Renal cortical epithelial cell (primary cell): Measurements from ENCODE around the gene LAPTM5. TPM values are rescaled to one million over a fixed set of nuclear protein-coding genes. Genes with fewer than 3 reads are reported as not detected.
"Not testable (repeated sequence)": the region's sequence is repeated elsewhere in the genome, so short reads cannot be mapped to it uniquely, and the experiment has no call there.

Experiments
- DNase-seq: peaks from one replicate; pipeline ENCODE4 v3.0.0-alpha.2; 2011; ENCODE audit warnings: low read depth
- total RNA-seq: library from RNA; depleted of rRNA; stranded (reverse); fragments of >200 nt; gene quantifications from 2 replicates; pipeline ENCODE4 v1.2.3, GENCODE V29; 2014

LAPTM5 gene
- total RNA-seq, 1 donor from 2014 or later: not detected

GRCh38 chr1:30696831-30697230 lies 60.7 kb downstream of the LAPTM5 start:
- DNase-seq: no peak

- no peak for DNase-seq
Observed at GRCh38 chr1:30695439-30695841, 62.1 kb downstream of the LAPTM5 start.

- no peak for DNase-seq
Observed at GRCh38 chr1:30694280-30695175, 63.0 kb downstream of the LAPTM5 start.

DNA sequence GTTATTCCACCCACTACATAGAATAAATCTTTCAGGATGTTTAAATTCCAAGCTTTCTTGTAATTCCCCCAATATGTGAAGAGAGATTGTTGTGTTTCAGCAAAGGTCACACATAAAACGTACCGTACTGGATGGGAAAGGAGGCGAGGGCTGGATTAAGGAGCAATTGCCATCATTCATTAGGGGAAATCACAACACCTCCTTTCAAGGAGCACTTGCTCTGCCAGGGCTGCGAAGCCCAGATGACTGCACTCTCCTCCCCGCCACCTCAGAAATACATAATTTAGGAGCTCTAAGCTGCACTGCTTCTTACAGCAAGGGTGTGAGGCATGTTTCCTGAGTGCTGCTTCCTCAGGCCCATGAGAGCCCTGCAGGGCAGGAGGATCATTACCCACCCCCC lies 63.8 kb downstream of the LAPTM5 start:
- DNase-seq: no peak

- no peak for DNase-seq
Observed at GRCh38 chr1:30693366-30693765, 64.2 kb downstream of the LAPTM5 start.

DNA sequence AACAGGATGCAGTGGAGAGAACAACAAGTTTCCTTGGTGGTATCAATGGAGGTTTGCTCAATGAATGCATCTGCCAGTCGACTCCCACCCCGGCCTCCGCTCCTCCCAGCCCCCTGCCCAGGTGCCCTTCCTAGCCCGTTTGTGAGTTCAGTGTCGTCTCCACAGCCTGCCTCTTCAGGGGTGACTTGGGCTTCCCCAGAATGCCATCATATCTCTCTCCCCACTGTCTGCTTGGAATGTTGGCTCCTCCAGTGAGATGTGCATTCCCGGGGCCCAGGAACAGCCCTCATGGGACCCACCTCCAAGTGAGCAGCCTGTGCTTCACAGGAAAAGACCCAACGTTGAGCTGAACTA lies 64.6 kb downstream of the LAPTM5 start:
- no peak for DNase-seq

- DNase-seq: no peak
Observed at GRCh38 chr1:30692201-30692947, 65.2 kb downstream of the LAPTM5 start.

DNA sequence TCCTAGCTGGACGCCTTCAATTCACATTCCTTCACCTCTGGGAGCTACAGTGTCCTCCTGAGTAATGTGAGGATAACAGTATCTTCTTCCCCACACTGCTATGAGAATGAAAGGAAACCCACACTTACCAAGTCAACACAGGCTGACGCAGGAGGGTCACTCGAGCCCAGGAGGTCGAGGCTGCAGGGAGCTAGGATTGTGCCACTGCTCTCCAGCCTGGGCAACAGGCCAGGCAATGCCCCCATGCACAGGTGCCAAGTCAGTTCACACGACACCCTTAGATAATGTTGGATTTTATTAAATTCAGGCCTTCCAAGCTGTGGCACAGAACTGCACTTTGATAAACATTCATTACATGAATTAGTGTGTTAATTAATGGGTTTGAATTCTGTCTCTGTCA lies 66.1 kb downstream of the LAPTM5 start:
- DNase-seq: no peak

- DNase-seq: peak; percentile 63
Observed at GRCh38 chr1:30689901-30690645, 67.5 kb downstream of the LAPTM5 start.

DNA sequence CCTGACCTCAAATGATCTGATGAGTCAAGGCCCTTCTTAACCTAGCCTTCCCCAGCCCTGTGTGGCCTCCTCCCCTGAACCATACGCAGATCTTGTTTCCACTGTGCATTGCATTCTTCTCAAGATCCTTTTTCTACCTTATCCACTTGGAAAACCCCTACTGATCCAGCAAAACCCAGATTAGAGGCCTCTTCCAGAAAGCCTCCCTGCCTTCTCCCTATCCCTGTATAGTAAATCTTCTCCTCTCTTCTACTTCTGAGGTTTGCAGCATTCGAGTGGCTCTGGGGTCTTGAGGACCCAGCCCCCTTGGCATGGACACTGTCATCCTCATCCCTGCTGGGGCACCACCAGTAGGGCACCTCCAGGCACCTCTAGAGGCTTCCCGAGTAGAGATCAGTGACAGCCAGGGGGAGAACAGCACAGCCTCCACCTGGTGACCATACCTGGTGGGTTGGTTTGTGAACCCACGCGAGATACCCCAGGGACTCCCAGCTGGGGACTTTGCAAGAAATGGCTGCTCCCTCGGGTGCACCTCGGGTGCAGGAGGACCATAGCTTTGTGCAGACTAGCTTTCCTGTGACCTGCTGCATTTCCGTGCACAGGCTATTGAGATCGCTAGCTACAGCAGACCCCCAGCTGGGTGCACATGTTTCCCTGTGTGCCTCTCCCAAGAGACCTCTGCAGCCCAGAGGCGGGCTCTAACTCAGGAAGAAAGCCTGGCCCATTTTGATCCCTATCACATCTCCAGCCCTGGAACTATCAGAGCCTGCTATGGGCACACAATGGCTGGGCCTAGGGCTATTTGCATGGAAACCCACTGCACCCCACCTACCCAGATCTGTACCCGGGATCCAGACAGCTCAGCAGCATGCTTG lies 68.4 kb downstream of the LAPTM5 start:
- DNase-seq: no peak

DNA sequence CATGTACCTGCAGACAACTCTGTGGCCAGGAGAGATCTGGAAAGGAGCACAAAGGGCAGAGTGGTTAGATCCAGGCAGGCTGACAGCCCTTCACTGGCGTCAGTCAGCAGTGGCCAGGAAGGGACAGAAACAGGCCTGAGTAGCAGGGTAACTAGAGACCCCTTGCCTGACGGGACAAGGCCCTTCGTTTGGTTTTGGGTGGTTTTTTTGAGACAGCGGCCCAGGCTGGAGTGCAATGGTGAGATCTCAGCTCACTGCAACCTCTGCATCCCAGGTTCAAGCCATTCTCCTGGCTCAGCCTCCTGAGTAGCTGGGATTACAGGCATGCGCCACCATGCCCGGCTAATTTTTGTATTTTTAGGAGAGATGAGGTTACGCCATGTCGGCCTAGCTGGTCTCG lies 69.1 kb downstream of the LAPTM5 start:
- DNase-seq: not testable (repeated sequence)

GRCh38 chr1:30687886-30688285 lies 69.7 kb downstream of the LAPTM5 start:
- no peak for DNase-seq

- no peak for DNase-seq
Observed at GRCh38 chr1:30686236-30686935, 71.2 kb downstream of the LAPTM5 start.

GRCh38 chr1:30685796-30686165 lies 71.8 kb downstream of the LAPTM5 start:
- no peak for DNase-seq

DNA sequence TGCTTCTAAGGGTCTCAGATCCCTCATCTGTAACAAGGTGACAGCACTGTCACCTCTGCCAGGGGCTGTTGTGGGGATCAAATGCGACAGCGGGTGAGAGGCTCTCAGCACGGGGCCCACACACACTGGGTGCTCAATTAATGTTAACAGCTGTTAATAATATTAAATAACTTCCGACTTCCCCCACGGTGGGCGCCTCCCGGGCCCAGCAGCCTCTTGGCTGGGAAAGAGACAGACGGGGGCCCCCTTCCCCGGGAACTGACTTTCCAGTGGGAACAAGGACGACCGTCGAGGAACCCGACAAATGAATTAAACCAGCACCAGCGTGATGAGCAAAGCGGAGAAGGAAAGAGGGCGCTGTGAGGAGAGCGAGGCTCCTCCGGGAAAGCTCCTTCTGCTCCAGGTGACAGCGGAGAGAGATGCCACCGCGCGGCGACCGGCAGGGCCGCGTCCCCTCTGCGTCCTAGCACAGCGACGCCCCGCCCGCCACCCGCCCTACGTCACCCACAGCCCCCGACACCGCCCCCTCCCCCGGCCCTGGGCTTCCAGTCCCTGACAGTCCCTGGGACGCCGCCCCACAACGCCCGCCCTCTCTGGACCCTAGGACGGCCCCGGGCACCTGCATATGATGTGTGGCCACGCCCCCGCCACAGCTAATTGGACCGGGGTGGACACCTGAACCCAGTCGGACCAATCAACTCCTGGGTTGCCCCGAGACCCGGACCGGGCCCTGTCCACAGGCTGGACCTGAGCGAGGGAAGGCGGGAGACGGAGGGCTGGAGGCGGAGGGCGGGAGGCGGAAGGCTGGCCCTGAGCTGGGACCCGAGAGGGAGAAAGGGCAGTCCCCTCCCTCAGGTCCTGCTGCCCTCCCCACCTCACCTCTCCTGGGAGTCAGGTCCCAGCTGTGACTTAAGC lies 72.4 kb downstream of the LAPTM5 start:
- DNase-seq: peak; percentile 40

GRCh38 chr1:30684259-30684658 lies 73.3 kb downstream of the LAPTM5 start:
- DNase-seq: no peak

DNA sequence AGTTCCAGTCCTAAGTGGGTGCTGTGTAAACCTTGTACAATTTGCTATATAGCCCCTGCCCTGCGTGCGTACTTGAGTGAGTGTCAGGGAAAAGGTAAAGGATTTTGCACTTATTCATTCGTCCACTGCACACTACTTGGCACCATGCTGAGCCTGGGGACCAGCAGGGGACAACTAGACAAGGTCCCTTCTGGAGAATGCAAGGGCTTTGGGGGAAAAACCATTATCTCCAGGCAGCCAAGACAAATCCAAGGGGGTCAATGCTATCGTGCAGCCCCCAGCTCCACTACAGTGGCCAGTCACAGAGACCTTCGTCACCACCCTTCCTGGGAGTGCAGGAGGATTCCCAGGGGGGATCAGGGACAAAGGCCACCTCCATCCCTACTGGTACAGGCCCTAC lies 73.9 kb downstream of the LAPTM5 start:
- no peak for DNase-seq
